GM12872 (cell line): ENCODE data around the gene SUPT4H1.

Source experiments
- TF ChIP-seq, protein P1 (sequence below): IDR thresholded peaks from 3 replicates; pipeline ENCODE4 v1.5.1; 2011; ENCODE audit warnings: low read depth, mild to moderate bottlenecking, low read length, moderate library complexity; ENCODE audit not compliant: insufficient read depth

The SUPT4H1 gene

DNA sequence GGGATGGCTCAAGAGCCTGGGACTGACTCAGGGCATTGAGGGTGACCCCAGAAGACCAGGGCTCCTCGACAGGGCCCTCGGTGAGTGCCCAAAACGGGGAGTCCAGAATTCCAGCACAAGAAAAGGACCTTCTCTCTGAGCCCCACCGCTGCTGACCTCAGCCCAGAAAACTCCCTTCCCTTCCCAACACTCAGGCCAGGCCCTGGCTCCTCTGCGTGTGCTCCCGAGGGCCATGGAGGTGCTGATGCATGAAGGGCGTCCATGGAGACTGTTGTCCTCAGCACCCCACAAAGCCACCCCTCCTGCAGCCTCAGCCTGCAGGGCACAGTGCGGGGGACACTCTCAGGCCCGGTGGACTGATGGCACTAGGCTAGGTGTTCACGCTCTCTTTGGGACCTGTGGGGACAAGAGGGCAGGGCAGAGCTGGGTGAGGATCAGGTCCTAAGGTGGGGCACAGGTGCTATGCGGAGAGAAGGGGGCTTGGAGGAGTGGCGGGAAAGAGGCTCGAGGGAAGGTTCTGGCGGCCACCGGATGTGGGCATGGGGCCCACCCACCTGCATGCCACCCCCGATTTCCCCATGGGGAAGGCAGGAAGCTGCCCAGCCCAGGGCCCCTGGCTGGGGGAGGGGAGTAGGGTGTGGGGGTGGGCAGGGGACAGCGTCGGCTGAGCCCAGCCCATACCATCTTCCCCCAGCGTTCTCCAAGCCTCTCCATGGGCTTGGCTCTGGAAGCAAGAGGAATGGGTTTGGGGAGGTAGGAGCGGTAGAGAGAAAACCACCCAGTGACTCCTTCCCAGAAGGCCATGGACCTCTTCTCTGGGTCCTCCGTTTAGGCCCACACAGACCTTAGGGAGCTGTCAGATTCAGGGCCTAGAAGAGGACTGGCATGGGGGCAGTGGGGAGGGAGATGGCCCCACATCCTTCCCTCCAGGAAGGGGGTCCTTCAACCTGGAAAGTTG, 18.9 kb downstream of the SUPT4H1 start:
- TF ChIP-seq, protein P1, sequence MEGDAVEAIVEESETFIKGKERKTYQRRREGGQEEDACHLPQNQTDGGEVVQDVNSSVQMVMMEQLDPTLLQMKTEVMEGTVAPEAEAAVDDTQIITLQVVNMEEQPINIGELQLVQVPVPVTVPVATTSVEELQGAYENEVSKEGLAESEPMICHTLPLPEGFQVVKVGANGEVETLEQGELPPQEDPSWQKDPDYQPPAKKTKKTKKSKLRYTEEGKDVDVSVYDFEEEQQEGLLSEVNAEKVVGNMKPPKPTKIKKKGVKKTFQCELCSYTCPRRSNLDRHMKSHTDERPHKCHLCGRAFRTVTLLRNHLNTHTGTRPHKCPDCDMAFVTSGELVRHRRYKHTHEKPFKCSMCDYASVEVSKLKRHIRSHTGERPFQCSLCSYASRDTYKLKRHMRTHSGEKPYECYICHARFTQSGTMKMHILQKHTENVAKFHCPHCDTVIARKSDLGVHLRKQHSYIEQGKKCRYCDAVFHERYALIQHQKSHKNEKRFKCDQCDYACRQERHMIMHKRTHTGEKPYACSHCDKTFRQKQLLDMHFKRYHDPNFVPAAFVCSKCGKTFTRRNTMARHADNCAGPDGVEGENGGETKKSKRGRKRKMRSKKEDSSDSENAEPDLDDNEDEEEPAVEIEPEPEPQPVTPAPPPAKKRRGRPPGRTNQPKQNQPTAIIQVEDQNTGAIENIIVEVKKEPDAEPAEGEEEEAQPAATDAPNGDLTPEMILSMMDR: no peak

- TF ChIP-seq, protein P1: no peak
Measured at GRCh38 chr17:58331815-58332777, 19.9 kb downstream of the SUPT4H1 start.

DNA sequence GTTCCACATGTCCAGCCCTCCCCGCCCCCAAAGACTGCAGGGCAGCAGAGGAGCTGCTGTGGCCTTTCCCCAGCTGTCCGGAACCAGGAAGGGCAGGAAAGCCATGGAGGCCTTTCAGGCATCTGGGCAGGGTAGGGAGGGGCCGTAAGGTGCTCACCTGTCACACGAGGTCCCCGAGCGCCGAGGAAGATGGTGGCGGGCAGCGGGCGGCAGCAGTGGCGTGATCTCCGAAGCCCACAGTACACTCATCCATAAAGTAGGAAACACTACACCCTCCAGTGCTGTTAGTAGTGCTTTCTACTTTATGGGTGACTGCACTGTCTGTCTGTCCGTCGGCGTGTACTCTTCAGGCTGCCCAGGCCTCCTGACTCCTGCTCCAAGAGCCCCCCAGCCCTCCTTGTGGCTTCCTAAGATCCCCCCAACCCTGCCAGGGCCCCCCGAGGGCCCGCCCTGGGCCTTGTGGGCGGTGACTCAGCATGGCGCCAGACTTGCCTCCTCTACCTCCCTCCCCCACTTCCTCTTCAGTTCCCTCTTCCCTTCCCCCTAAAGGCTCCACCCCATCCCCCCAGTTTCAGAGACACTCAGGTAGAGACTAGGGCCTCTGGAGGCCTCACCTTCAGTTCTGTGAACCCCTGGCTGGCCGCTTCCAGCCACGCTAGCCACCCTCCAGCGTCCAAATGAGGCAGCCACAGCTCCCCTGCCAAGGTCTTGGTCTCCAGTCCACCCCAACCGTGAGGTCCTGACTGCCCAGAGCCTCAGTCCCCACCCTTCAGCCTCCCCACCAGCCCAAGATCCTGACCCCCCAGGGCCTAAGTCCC, 20.8 kb downstream of the SUPT4H1 start:
- TF ChIP-seq, protein P1: no peak

- TF ChIP-seq, protein P1: no peak
Measured at GRCh38 chr17:58330538-58330996, 21.4 kb downstream of the SUPT4H1 start.

GRCh38 chr17:58329810-58330537, 22.0 kb downstream of the SUPT4H1 start:
- TF ChIP-seq, protein P1: no peak

DNA sequence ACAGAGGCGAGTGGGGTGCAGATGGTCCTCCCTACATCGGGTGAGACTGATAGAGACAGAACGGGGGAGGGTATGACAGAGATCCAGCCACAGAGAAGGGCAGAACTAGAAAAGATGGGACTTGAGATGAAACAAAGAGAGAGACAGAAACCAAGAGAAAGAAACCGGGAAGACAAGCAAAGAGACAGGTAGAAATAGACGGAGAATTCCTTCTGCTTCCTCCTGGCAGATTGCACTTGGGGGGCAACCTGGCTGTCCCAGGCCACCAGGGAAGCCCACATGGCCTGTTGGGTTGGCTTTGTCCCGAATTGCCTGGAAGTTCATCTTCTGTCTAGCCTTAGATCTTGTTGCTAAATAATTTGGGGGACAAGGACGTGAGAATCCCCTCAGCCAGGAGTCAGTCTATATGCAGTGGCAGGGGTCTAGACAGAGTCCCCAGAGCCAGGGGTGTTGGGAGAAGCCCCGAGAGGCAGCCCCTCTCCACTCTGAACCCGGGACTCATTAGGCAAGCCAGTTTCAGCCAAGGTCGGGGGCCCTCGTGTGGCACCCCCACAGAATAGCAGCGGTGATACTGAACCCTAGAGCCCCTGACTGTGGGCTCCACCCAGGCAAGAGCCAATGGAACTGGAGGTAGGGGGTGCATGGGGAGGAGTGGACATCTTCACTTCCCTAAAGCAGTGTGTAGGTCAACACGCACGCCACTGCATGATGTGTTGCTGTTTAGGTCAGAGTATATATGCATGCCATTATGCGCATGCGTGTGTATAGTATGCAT, 22.8 kb downstream of the SUPT4H1 start:
- TF ChIP-seq, protein P1: peak; percentile 78
